Measurements from ENCODE around the gene SSX1. TPM values are rescaled to one million over a fixed set of nuclear protein-coding genes. Genes with fewer than 3 reads are reported as not detected.
"Not testable (repeated sequence)": the region's sequence is repeated elsewhere in the genome, so short reads cannot be mapped to it uniquely, and the experiment has no call there.

Gene SSX1
- total RNA-seq, 2 experiments from 2014 or later = not detected

DNA sequence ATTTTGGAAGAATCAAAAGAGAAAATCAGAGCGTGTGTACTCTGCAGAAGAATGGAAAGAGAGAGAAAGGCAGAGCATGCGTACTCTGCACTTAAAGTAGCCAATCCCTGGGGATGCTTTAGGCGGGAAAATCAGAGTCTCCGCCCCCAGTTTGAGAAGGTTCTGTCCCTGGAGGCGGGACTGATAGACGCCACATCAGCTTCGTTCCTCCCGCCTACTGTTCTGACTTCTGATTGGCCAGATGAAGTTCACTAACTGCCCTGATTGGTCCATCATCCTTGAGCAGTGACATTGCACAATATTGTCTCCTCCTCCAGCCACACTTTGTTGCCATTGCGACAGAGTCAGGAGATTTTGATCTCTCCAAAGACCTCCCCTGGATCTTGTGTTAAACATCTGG is 23.8 kb downstream of the SSX1 start:
- H3K4me1 ChIP-seq (ENCODE audit: insufficient read depth, low read length, poor library complexity, severe bottlenecking) = no peaks in the 10 kb centered on the region
- H3K9me2 ChIP-seq (ENCODE audit: insufficient read depth, low read length) = no peaks in the 10 kb centered on the region
- no peaks in the 10 kb centered on the region for H3K79me2 ChIP-seq (ENCODE audit: insufficient read depth, low read depth, low read length)
- H3K4me3 ChIP-seq (ENCODE audit: low read depth, low read length, poor library complexity, severe bottlenecking) = no peak overlapping the region
- no peak overlapping the region for H3K4me2 ChIP-seq (ENCODE audit: low read length)
- no peaks in the 10 kb centered on the region for H3K36me3 ChIP-seq (ENCODE audit: insufficient read depth, low read length)
- no peak overlapping the region for H2AFZ ChIP-seq (ENCODE audit: low read length)
- TF ChIP-seq CTCF (conservative IDR thresholded peaks at IDR 0.05; ENCODE audit: low read length) (no peak), EZH2phosphoT487 (IDR thresholded peaks at IDR 0.05; ENCODE audit: borderline replicate concordance, low read depth, low read length) (no peak)
- ChIA-PET POLR2A (no interaction called here), CTCF (ENCODE audit: unreplicated experiment) (no interaction called here)
- no peak overlapping the region for H3K27ac ChIP-seq (ENCODE audit: low read depth, low read length, poor library complexity, severe bottlenecking)
- DNase-seq (ENCODE audit: low spot score) = peak; percentile 2
- H4K20me1 ChIP-seq (ENCODE audit: insufficient read depth, low read length) = no peaks in the 10 kb centered on the region
- BruUV-seq (replicated peaks) = no TSS peak
- H3K9me3 ChIP-seq (ENCODE audit: low read length) = no peaks in the 10 kb centered on the region
- intact Hi-C loops (cut with micrococcal nuclease; ENCODE audit: unreplicated experiment) = no loop called here

DNA sequence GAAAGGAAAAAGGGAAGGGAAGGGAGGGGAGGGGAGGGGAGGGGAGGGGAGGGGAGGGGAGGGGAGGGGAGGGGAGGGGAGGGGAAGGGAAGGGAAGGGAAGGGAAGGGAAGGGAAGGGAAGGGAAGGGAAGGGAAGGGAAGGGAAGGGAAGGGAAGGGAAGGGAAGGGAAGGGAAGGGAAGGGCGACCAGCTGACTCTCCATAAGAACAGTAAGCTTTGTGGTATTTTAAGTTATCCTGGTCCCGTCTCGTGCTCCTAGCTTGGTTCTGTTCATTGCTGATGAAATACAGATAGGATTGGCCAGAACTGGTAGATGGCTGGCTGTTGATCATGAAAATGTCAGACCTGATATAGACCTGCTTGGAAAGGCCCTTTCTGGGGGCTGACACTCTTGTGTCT is 25.5 kb downstream of the SSX1 start:
- H4K20me1 ChIP-seq (ENCODE audit: insufficient read depth, low read length); DNase-seq (ENCODE audit: low spot score); CTCF ChIA-PET (ENCODE audit: unreplicated experiment); H2AFZ ChIP-seq (ENCODE audit: low read length); BruUV-seq (replicated peaks); H3K4me2 ChIP-seq (ENCODE audit: low read length); H3K79me2 ChIP-seq (ENCODE audit: insufficient read depth, low read depth, low read length); intact Hi-C loops (cut with micrococcal nuclease; ENCODE audit: unreplicated experiment); H3K4me1 ChIP-seq (ENCODE audit: insufficient read depth, low read length, poor library complexity, severe bottlenecking); H3K36me3 ChIP-seq (ENCODE audit: insufficient read depth, low read length); H3K9me3 ChIP-seq (ENCODE audit: low read length); H3K4me3 ChIP-seq (ENCODE audit: low read depth, low read length, poor library complexity, severe bottlenecking); H3K9me2 ChIP-seq (ENCODE audit: insufficient read depth, low read length); H3K27ac ChIP-seq (ENCODE audit: low read depth, low read length, poor library complexity, severe bottlenecking); POLR2A ChIA-PET: not testable (repeated sequence)

DNA sequence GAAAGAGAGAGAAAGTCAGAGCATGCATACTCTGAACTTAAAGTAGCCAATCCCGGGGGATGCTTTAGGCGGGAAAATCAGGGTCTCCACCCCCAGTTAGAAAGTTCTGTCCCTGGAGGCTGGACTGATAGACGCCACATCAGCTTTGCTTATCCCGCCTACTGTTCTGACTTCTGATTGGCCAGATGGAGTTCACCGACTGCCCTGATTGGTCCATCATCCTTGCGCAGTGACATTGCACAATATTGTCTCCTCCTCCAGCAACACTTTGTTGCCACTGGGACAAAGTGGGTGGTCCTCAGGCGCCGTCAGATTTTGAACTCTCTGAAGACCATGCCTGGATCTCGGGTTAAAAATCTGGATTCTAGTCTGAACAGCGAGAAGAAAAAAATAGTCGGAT is 51.0 kb downstream of the SSX1 start:
- no peaks in the 10 kb centered on the region for H3K4me1 ChIP-seq (ENCODE audit: insufficient read depth, low read length, poor library complexity, severe bottlenecking)
- no peaks in the 10 kb centered on the region for H3K36me3 ChIP-seq (ENCODE audit: insufficient read depth, low read length)
- no TSS peak for BruUV-seq (replicated peaks)
- H3K4me2 ChIP-seq (ENCODE audit: low read length) = no peak overlapping the region
- POLR2A ChIA-PET = no interaction called here
- CTCF ChIA-PET (ENCODE audit: unreplicated experiment) = no interaction called here
- intact Hi-C loops (cut with micrococcal nuclease; ENCODE audit: unreplicated experiment) = no loop called here
- no peaks in the 10 kb centered on the region for H3K9me2 ChIP-seq (ENCODE audit: insufficient read depth, low read length)
- H3K27ac ChIP-seq (ENCODE audit: low read depth, low read length, poor library complexity, severe bottlenecking) = no peak overlapping the region
- no peak overlapping the region for H2AFZ ChIP-seq (ENCODE audit: low read length)
- TF ChIP-seq CTCF (conservative IDR thresholded peaks at IDR 0.05; ENCODE audit: low read length) = no peak
- no peak for TF ChIP-seq EZH2phosphoT487 (IDR thresholded peaks at IDR 0.05; ENCODE audit: borderline replicate concordance, low read depth, low read length)
- no peaks in the 10 kb centered on the region for H3K79me2 ChIP-seq (ENCODE audit: insufficient read depth, low read depth, low read length)
- no peaks in the 10 kb centered on the region for H4K20me1 ChIP-seq (ENCODE audit: insufficient read depth, low read length)
- DNase-seq (ENCODE audit: low spot score) = no peak
- no peaks in the 10 kb centered on the region for H3K9me3 ChIP-seq (ENCODE audit: low read length)
- H3K4me3 ChIP-seq (ENCODE audit: low read depth, low read length, poor library complexity, severe bottlenecking) = no peak overlapping the region

- H3K27ac ChIP-seq (ENCODE audit: low read depth, low read length, poor library complexity, severe bottlenecking); H3K4me1 ChIP-seq (ENCODE audit: insufficient read depth, low read length, poor library complexity, severe bottlenecking); BruUV-seq (replicated peaks); H3K79me2 ChIP-seq (ENCODE audit: insufficient read depth, low read depth, low read length); POLR2A ChIA-PET; H2AFZ ChIP-seq (ENCODE audit: low read length); DNase-seq (ENCODE audit: low spot score); CTCF ChIA-PET (ENCODE audit: unreplicated experiment); H3K4me3 ChIP-seq (ENCODE audit: low read depth, low read length, poor library complexity, severe bottlenecking); H3K9me3 ChIP-seq (ENCODE audit: low read length); H3K36me3 ChIP-seq (ENCODE audit: insufficient read depth, low read length); H3K9me2 ChIP-seq (ENCODE audit: insufficient read depth, low read length); intact Hi-C loops (cut with micrococcal nuclease; ENCODE audit: unreplicated experiment); H4K20me1 ChIP-seq (ENCODE audit: insufficient read depth, low read length); H3K4me2 ChIP-seq (ENCODE audit: low read length): not testable (repeated sequence)
Measured at GRCh38 chrX:48313996-48314395, 58.8 kb downstream of the SSX1 start.

All from OCI-LY7 (cell line).